HFF-Myc (cell line): ENCODE data around the gene ROBO1.
A peak's percentile ranks its signal among the peaks of the same experiment; 100 is the strongest.

Experiments
- DNase-seq: peaks from one replicate; pipeline ENCODE4 v3.0.0-alpha.2; 2011; ENCODE audit warnings: low read depth; ENCODE audit errors: extremely low read depth
- H3K4me3 ChIP-seq: replicated peaks from 2 replicates; pipeline ENCODE4 v1.5.1; 2011; ENCODE audit warnings: low read depth, mild to moderate bottlenecking, control low read depth, low read length
- TF ChIP-seq, protein P1 (sequence below): IDR thresholded peaks from 2 replicates; pipeline ENCODE4 v1.5.1; 2012; ENCODE audit warnings: mild to moderate bottlenecking, low read depth, low read length, control low read depth; ENCODE audit errors: missing control alignments

ROBO1 gene

GRCh38 chr3:79253271-79253670 lies 514.5 kb downstream of the ROBO1 start:
- DNase-seq = no peak
- no peak overlapping the region for H3K4me3 ChIP-seq
- TF ChIP-seq, protein P1, sequence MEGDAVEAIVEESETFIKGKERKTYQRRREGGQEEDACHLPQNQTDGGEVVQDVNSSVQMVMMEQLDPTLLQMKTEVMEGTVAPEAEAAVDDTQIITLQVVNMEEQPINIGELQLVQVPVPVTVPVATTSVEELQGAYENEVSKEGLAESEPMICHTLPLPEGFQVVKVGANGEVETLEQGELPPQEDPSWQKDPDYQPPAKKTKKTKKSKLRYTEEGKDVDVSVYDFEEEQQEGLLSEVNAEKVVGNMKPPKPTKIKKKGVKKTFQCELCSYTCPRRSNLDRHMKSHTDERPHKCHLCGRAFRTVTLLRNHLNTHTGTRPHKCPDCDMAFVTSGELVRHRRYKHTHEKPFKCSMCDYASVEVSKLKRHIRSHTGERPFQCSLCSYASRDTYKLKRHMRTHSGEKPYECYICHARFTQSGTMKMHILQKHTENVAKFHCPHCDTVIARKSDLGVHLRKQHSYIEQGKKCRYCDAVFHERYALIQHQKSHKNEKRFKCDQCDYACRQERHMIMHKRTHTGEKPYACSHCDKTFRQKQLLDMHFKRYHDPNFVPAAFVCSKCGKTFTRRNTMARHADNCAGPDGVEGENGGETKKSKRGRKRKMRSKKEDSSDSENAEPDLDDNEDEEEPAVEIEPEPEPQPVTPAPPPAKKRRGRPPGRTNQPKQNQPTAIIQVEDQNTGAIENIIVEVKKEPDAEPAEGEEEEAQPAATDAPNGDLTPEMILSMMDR = no peak

DNA sequence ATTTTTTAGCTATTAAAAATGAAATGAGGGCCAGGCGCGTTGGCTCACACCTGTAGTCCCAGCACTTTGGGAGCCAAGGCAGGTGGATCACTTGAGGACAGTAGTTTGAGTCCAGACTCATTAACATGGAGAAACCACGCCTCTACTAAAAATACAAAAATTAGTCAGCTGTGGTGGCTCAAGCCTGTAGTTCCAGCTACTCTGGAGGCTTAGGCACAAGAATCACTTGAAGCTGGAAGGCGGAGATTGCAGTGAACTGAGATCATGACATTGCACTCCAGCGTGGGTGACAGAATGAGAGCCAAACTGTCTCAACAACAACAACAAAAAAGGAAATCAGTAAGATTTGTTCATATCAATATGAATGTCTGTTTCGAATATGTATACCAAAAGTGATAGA lies 517.1 kb downstream of the ROBO1 start:
- TF ChIP-seq, protein P1 = no peak
- H3K4me3 ChIP-seq = no peak overlapping the region
- DNase-seq = no peak

- TF ChIP-seq, protein P1 = no peak
- no peak for DNase-seq
- H3K4me3 ChIP-seq = no peak overlapping the region
These were observed 518.1 kb downstream of the ROBO1 start for GRCh38 chr3:79249701-79250100.

DNA sequence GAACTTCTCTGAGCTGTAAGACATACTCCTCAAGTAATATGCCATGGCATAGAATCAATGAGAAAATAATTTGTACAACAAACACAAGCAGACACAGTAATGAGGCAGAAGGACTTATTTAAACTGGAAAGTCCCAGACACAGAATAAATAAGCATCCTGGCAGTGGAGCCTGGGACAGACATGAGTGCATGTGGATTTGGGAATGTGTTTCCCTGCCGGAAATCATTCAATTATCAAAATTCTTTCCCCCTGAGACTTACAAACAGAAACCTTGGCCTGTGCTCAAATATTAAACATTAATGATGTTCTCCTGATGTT lies 520.1 kb downstream of the ROBO1 start:
- no peak overlapping the region for H3K4me3 ChIP-seq
- TF ChIP-seq, protein P1 = no peak
- DNase-seq = peak; percentile 69

DNA sequence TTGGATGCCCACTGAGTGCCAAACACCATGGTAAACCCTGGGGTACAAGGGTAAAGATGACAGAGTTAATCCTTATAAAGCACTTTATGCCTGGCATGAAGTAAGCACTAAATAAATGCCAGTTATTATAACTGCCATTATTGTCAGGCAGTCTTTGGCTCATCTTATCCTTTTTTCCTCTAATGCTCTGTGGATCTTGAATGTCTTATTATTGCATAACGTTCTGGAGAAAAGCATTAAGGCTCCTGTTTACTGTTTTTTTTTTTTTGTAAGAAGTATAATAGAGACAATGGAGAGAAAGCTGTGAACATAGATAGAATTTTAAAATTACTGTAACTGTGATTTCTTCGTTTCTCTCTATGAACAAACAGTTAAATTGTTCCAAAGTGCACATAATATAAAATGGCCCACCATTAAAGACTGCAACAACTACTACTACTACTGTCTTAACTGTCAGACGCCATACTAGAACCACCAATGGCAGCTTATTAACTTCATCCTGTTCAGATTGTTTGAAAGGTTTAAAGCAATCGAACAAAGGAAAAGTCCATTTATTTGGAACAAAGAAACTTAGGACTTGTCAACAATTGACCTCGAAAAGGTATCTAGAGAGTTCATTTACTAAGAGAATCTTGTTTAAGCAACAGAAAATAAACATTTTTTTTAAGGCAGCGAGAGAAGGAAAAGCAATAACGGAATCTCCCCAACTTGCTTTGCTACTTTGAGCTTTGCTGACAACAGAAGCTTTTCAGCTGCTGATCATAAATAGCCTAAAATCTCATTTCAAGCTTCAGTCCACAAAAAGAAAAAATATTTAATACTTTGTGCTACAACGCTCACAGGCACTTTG lies 520.7 kb downstream of the ROBO1 start:
- DNase-seq = no peak
- H3K4me3 ChIP-seq = no peak overlapping the region
- TF ChIP-seq, protein P1 = no peak

GRCh38 chr3:79245284-79246138 lies 522.3 kb downstream of the ROBO1 start:
- no peak for DNase-seq
- H3K4me3 ChIP-seq = no peak overlapping the region
- TF ChIP-seq, protein P1 = no peak
